Muscle of back (tissue), 11 donors: ENCODE results near the gene DECR2. TPM values are rescaled to one million over a fixed set of nuclear protein-coding genes. Genes with fewer than 3 reads are reported as not detected.
A peak's percentile ranks its signal among the peaks of the same experiment; 100 is the strongest.
"Not testable (repeated sequence)": the region's sequence is repeated elsewhere in the genome, so short reads cannot be mapped to it uniquely, and the experiment has no call there.

Experiments used
- DNase-seq, 3 donors: peaks; one replicate each; pipeline versions ENCODE4 v3.0.0 to v3.0.0-alpha.2; 2013
- polyA plus RNA-seq, 10 donors: library from polyadenylated mRNA; unstranded; fragments of 120-200 nt; gene quantifications; one replicate each; pipeline ENCODE4 v1.2.1, GENCODE V29; 2013; ENCODE audit not compliant: insufficient read length in 10 of 10

Gene DECR2
- polyA plus RNA-seq, 10 donors: 6.2 to 17.1 (median 10.6) TPM

GRCh38 chr16:378113-378820 lies 23.4 kb upstream of the DECR2 start:
- not testable (repeated sequence) for DNase-seq

- no peak for DNase-seq
Measured at GRCh38 chr16:378821-379182, 22.9 kb upstream of the DECR2 start.

GRCh38 chr16:379183-379960 lies 22.3 kb upstream of the DECR2 start:
- DNase-seq: no peak

GRCh38 chr16:379961-380761 lies 21.5 kb upstream of the DECR2 start:
- no peak for DNase-seq

- DNase-seq: no peak
Measured at GRCh38 chr16:380762-381011, 21.0 kb upstream of the DECR2 start.

GRCh38 chr16:381012-381788 lies 20.5 kb upstream of the DECR2 start:
- no peak for DNase-seq

- DNase-seq: peak in 1 of 3 donors; percentile 67
Measured at GRCh38 chr16:381789-382717, 19.6 kb upstream of the DECR2 start, which contains the start of gene PGAP6. Gene PGAP6, minus strand, starts transcription at chr16:381978. Its CDS starts 157 bp downstream, at chr16:381821.

GRCh38 chr16:383326-384051 lies 18.2 kb upstream of the DECR2 start:
- no peak for DNase-seq

- DNase-seq: no peak
Measured at GRCh38 chr16:386641-387156, 15.0 kb upstream of the DECR2 start.

- DNase-seq: not testable (repeated sequence)
Measured at GRCh38 chr16:387761-388666, 13.7 kb upstream of the DECR2 start.

GRCh38 chr16:389352-389751 lies 12.3 kb upstream of the DECR2 start:
- DNase-seq: no peak

GRCh38 chr16:391885-392335 lies 9.8 kb upstream of the DECR2 start:
- DNase-seq: peak in 1 of 3 donors; percentile 41

GRCh38 chr16:392450-393030 lies 9.1 kb upstream of the DECR2 start:
- DNase-seq: no peak

GRCh38 chr16:396199-396598 lies 5.5 kb upstream of the DECR2 start:
- DNase-seq: no peak

- peak in 1 of 3 donors; percentile 73 for DNase-seq
Measured at GRCh38 chr16:396605-397004, 5.1 kb upstream of the DECR2 start.

GRCh38 chr16:397135-397661 lies 4.5 kb upstream of the DECR2 start, which contains the start of gene NME4:
Gene NME4, plus strand, starts transcription at chr16:397199. Its CDS starts 24 bp downstream, at chr16:397223.
- DNase-seq: peak in 1 of 3 donors; percentile 65

- DNase-seq: peak in 2 of 3 donors; percentile 43 to 74
Measured at GRCh38 chr16:397736-398332, 3.9 kb upstream of the DECR2 start.
